ENCODE data around the gene PTPRN2.

- no peak for TF ChIP-seq POLR2A (IDR thresholded peaks at IDR 0.05)
- no peak for TF ChIP-seq CTCF (IDR thresholded peaks at IDR 0.05)
- TF ChIP-seq EP300 (IDR thresholded peaks at IDR 0.05) = no peak
Measured at GRCh38 chr7:158075633-158076001, 512.0 kb downstream of the PTPRN2 start.
